NK-92 treated with Interleukin-12 subunit alpha and Interleukin-12 subunit beta, amount 100 ng/mL, for 24 hours (cell line): ENCODE results near the gene BIRC6.

Source experiments
- DNase-seq: peaks from one replicate; lab custom pipeline; 2025; lab: John Stamatoyannopoulos, UW

Gene BIRC6

GRCh38 chr2:32376756-32377155 is 19.9 kb downstream of the BIRC6 start:
- DNase-seq = no peak

- DNase-seq = no peak
Observed at GRCh38 chr2:32377928-32378327, 21.1 kb downstream of the BIRC6 start.

- no peak for DNase-seq
Observed at GRCh38 chr2:32379352-32379751, 22.5 kb downstream of the BIRC6 start.

- no peak for DNase-seq
Observed at GRCh38 chr2:32383858-32384257, 27.0 kb downstream of the BIRC6 start.

GRCh38 chr2:32384529-32384928 is 27.7 kb downstream of the BIRC6 start:
- DNase-seq = no peak

GRCh38 chr2:32386739-32387138 is 29.9 kb downstream of the BIRC6 start:
- DNase-seq = no peak

GRCh38 chr2:32399221-32399620 is 42.4 kb downstream of the BIRC6 start:
- no peak for DNase-seq

GRCh38 chr2:32402091-32402490 is 45.3 kb downstream of the BIRC6 start:
- no peak for DNase-seq

GRCh38 chr2:32403782-32404181 is 47.0 kb downstream of the BIRC6 start:
- no peak for DNase-seq

GRCh38 chr2:32404691-32405090 is 47.9 kb downstream of the BIRC6 start:
- no peak for DNase-seq

GRCh38 chr2:32416519-32416918 is 59.7 kb downstream of the BIRC6 start:
- DNase-seq = no peak

- no peak for DNase-seq
Observed at GRCh38 chr2:32417659-32418058, 60.8 kb downstream of the BIRC6 start.

GRCh38 chr2:32418778-32419177 is 62.0 kb downstream of the BIRC6 start:
- no peak for DNase-seq

- no peak for DNase-seq
Observed at GRCh38 chr2:32422133-32422532, 65.3 kb downstream of the BIRC6 start.

GRCh38 chr2:32423536-32423935 is 66.7 kb downstream of the BIRC6 start:
- no peak for DNase-seq

GRCh38 chr2:32424739-32425138 is 67.9 kb downstream of the BIRC6 start:
- no peak for DNase-seq

GRCh38 chr2:32425719-32426141 is 68.9 kb downstream of the BIRC6 start:
- DNase-seq = no peak

GRCh38 chr2:32427672-32428610 is 71.1 kb downstream of the BIRC6 start:
- no peak for DNase-seq

- DNase-seq = no peak
Observed at GRCh38 chr2:32430804-32431203, 74.0 kb downstream of the BIRC6 start.

- no peak for DNase-seq
Observed at GRCh38 chr2:32436150-32436549, 79.3 kb downstream of the BIRC6 start.

- DNase-seq = no peak
Observed at GRCh38 chr2:32442020-32442467, 85.2 kb downstream of the BIRC6 start.

GRCh38 chr2:32446369-32446768 is 89.5 kb downstream of the BIRC6 start:
- DNase-seq = no peak

GRCh38 chr2:32450851-32451250 is 94.0 kb downstream of the BIRC6 start:
- no peak for DNase-seq
